ENCODE data around the gene GSE1. TPM values are rescaled to one million over a fixed set of nuclear protein-coding genes. Genes with fewer than 3 reads are reported as not detected.

GSE1 gene
- total RNA-seq, 6 experiments from 2014 or later: 30.0 to 48.0 (median 38.8) TPM

- Histone ChIP-seq H3K27ac (no peak overlapping the region), H3K36me3 (no peaks in the 10 kb centered on the region), H3K4me3 (no peak overlapping the region), H3K4me1 (peaks cover 0 to 15% (median 3%) of the 10 kb centered on the region in 4 donors), H3K9me3 (no peaks in the 10 kb centered on the region), H3K27me3 (no peaks in the 10 kb centered on the region)
- WGBS (ENCODE audit: insufficient coverage, low coverage, low lambda C conversion rate, missing lambda C conversion rate): 75% methylated on average over 1 of the region's 20 CpGs
- intact Hi-C loops (cut with DNase I): no loop called here
- ATAC-seq: no peak
- DNase-seq: no peak
- TF ChIP-seq POLR2A (IDR thresholded peaks at IDR 0.05): no peak
- no peak for TF ChIP-seq CTCF (IDR thresholded peaks at IDR 0.05)
Observed at GRCh38 chr16:85722128-85722893, 109.2 kb downstream of the GSE1 start.

GRCh38 chr16:85724126-85724879, 111.2 kb downstream of the GSE1 start:
- H3K4me1 ChIP-seq: peaks cover 0 to 8% (median 3%) of the 10 kb centered on the region in 4 donors
- no peaks in the 10 kb centered on the region for H3K9me3 ChIP-seq
- DNase-seq (no peak), ATAC-seq (no peak)
- WGBS (ENCODE audit: insufficient coverage, low coverage, low lambda C conversion rate, missing lambda C conversion rate): 72% methylated on average over 9 of the region's 20 CpGs
- no peaks in the 10 kb centered on the region for H3K36me3 ChIP-seq
- TF ChIP-seq CTCF (IDR thresholded peaks at IDR 0.05) (no peak), POLR2A (IDR thresholded peaks at IDR 0.05) (no peak)
- H3K27me3 ChIP-seq: no peaks in the 10 kb centered on the region
- H3K4me3 ChIP-seq: no peak overlapping the region
- H3K27ac ChIP-seq: no peak overlapping the region
- intact Hi-C loops (cut with DNase I): no loop called here

- TF ChIP-seq CTCF (IDR thresholded peaks at IDR 0.05) (no peak), POLR2A (IDR thresholded peaks at IDR 0.05) (no peak)
- Histone ChIP-seq H3K9me3 (no peaks in the 10 kb centered on the region), H3K27me3 (no peaks in the 10 kb centered on the region), H3K36me3 (no peaks in the 10 kb centered on the region), H3K27ac (no peak overlapping the region), H3K4me1 (peaks cover 0 to 5% (median under 1%) of the 10 kb centered on the region in 4 donors), H3K4me3 (no peak overlapping the region)
- intact Hi-C loops (cut with DNase I): no loop called here
- DNase-seq (no peak), ATAC-seq (no peak)
- 50% methylated on average over 1 of the region's 12 CpGs for WGBS (ENCODE audit: insufficient coverage, low coverage, low lambda C conversion rate, missing lambda C conversion rate)
Observed at GRCh38 chr16:85724936-85725335, 111.8 kb downstream of the GSE1 start.

Small RNA genes within 50 kb of the gene (small RNA-seq; reads per million reads assigned to genes)
- gene RN7SL381P: 0 reads per million in 2 experiments

Other genes with a start within 250 kb of the GSE1 start
- gene GINS2, start 75.6 kb downstream of the GSE1 start, total RNA-seq: 1 to 10 TPM in 4 of 6 experiments, under 1 TPM in 2; 0.49 to 4.7 (median 1.3) TPM
- gene C16orf74, start 137.8 kb downstream of the GSE1 start, total RNA-seq: under 1 TPM in 4 of 6 experiments, not detected in 2; 0.31 to 0.98 (median 0.70) TPM
- 10 to 100 TPM in 5 of 6 experiments, 1 to 10 TPM in 1; 9.2 to 22.4 (median 12.1) TPM for gene EMC8, start 186.2 kb downstream of the GSE1 start, total RNA-seq
- 100 to 1,000 TPM; 247 to 417 (median 303) TPM for gene COX4I1, start 186.4 kb downstream of the GSE1 start, total RNA-seq

All from right lobe of liver (tissue), 6 donors.